Smooth muscle cell of the brain vasculature (primary cell): Measurements from ENCODE around the gene KIF21A.
"Not testable (repeated sequence)": the region's sequence is repeated elsewhere in the genome, so short reads cannot be mapped to it uniquely, and the experiment has no call there.

Experiments used
- DNase-seq: peaks from one replicate; pipeline ENCODE4 v3.0.0-alpha.2; 2012; ENCODE audit warnings: low read depth, low spot score

Gene KIF21A

DNA sequence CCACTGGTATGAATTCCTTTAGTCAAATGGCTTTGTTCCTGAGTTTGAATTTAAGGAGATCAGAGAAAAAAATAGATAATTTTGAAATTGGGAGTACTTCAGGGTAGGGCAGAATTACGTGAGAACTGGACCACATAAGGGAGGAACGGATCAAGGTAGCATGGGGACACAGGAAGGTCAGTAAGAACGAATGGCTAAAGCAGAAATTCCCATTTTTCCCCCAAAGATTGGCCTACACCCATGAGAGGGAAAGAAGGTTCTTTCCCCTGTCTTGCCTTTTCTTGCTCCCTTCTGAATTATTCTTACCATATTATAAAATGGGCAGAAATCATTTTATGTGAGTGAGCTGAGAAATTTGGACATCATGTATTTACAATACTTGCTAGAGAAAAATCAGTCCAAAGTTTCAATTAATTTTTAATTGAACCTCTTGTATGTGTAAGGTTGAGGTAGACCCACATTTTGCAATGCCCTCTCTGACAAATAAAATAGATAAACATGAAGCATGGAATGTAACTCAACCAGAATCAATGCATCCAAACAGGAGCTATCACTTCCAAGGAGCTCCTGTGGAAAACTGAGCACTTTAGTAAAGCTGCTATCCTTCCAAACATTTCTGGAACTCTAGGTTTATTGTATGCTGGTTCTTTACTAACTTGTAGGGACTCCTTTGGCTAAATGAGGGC lies 93.8 kb downstream of the KIF21A start:
- no peak for DNase-seq

DNA sequence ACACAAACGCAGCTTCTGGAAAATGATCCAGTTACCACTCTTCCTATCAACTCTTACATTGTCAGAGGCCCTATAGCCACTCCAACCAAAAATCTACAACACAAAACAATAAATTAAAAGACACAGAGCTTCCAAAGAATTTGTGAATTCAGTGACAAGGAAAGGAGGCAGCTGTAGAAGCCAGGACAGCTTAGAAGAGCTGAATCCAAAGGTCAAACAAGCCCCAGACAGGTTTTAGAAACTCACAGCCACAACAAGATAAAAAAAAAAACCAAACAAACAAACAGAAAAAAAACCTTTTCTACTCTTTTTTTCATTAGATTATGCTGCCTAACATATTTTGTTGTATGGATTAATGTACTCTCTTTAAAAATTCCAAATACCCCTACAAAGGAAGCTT lies 94.4 kb downstream of the KIF21A start:
- no peak for DNase-seq

DNA sequence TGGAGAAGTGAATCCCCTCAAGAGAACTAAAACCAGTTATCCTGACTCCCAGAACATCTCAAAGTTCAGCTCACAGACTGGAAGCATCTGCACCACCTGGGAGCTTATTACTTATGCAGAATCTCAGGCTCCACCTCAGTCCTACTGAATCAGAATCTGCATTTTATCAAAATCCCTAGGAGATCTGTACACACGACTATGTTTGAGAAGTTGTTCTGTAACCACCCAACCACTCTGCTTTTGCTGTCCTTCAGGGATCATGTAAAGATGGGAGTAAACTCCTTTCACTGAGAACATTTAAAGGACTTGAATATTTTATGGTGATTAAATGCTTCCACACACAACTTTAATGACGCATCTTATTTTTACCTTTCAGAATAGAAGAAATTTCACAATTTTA lies 98.0 kb downstream of the KIF21A start:
- no peak for DNase-seq

DNA sequence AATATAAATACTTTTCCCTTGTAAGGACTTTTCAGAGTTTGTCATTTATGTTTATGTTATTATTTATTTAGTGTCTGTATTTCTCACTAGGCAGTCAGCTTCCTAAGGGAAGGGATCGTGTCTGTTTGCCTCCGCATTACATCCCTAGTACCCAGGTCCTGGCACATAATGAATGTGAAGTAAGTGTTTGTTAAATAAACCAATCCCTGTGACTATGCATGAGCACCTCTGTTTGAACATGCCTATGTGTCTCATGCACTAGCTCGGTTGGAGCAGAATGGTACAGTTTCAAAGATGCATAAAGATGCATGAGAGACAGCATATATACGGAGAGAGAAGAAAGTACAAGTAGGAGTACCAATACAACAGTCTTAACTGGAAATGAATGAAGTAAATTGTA lies 99.3 kb downstream of the KIF21A start:
- DNase-seq: no peak

DNA sequence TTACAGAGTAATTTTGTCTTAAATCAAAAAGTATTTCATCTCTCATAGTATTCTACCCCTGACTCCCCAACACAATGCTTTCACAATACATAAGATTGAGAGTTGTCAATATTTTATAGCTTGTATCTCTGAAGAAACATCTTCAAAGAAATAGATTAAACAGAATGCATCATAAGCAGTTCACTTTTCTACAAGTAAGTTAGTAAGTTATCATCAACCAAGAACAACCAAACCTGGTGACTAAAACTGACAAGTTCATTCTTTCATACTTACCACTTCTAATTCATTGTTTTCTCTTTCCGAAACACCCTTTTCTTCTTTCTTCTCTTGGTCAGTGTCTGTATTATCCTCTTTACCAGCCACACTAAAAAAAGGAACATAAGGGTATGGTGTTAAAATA lies 101.2 kb downstream of the KIF21A start:
- DNase-seq: no peak

DNA sequence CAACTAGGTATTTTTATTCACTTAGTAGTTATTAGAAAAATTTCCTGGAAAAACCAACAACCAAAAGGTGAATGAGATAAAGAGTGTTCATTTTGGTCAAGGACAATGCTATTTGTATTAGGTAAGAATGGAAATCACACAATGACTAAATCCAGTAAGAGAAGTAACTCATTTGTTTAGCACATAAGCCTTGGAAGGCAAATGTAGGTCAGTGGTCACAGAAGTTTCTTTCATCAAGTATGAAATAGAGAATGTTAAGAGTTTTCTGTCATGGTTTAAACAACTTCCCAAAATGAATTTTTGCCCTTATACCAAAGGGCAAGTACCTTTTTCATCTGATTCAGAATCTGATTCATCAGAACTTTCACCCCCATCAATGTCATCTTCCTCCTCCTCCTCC lies 101.7 kb downstream of the KIF21A start:
- DNase-seq: no peak

DNA sequence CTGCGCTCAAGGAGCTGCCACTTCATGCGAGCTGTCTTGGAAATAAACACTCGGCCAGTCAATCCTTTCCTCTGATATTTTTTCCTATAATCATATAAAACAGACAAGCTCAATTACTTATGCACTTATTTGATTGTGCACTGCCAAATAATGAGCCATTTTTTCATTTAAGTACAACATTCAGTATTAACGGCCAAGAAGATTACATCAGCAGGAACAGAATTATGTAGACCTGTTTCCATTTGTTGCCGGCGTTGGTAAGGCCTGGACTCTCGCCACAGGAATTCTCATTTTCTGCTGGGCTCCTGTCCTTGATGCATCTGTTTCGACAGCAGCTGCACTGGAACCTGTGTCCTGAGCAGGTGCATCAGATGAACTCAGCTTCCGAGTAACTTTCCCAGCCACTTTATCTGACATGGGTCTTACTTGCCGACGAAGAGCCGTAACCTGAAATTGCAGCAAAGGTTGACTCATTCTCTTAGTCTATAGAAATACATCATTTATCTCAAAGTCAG lies 110.2 kb downstream of the KIF21A start:
- no peak for DNase-seq

DNA sequence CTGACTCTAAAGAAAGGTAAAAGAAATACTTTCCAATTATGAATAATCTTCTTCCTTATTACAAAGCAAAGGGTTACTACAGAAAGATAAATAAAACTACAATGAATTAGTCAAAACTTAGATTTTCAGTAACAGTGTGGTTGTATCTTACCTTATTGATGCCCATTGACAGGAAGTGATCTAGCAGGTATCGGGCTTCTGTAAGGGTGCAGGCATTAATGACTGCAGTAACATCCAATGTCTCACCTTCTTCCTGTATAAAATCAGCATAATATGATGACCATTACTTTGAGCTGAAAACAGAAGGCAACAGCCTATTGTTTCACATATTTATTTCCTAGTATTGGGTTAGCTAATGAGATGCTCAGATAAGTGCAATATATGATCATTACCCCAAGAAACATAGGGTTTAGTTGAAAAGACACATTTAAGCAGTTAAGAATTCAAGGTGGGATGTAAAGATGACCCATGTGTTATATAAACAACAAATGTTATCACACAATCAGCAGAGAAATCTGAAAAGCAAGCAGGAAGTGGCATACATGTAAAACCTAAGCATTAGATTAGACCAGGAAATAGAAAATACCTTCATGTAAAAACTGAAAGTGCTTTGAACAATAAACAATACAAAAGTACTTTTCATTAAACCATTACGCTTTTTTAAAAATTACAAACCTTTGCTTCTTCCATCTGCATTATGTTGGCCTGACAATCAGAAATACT lies 111.2 kb downstream of the KIF21A start:
- no peak for DNase-seq

DNA sequence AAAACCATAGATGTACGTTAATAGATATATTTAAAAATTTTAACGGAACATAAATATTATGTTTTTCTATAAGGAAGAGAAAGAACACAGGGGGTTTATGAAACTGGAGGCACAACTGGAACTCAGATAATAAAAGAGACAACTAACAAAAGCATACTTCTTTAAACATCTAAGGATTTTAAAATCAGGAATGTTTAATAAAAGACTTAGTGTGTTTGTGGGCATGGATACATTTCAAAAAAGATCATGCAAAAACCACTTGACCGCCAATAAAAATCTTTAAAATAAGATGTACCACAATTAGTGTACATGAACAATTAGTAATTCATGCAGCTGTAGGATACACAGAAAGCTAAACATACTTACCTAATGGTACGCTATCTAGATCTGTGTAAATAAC lies 113.0 kb downstream of the KIF21A start:
- no peak for DNase-seq

DNA sequence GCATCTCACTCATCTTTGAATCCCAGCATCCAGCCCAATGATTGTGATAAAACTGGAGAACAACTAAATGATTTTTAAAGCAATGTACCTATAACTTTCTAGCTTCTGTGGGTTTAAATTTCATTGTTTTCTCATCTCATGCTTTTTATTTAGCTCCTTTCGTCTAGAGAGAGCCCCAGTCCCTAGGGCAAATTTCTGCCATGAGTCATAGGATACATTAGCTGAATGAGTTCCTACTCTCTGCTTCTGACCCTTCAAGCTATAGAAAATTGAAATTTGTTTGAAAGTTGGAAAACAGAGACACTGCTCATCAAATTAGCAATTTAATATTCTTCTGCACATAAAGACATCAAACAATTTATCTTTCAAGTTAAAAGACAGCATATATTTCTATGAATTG lies 113.9 kb downstream of the KIF21A start:
- DNase-seq: no peak

DNA sequence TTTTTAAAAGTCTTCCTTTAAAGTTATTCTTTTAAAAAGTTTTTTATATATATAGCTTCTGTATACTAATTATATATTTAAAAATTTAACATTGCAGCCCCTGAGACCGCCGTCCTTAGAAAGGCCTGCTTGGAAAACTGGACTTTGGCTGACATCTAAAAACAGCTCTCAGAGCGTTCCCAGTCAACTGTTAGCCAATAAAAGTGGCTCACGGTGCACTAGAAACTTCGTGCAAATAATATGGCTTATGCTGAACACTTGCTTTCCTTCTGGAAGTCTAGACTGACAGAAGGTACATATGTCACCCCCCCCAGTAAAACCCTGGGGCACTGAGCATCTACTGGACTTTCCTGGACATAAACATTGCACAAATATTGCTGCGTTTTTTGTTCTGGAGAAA lies 115.0 kb downstream of the KIF21A start:
- DNase-seq: no peak

DNA sequence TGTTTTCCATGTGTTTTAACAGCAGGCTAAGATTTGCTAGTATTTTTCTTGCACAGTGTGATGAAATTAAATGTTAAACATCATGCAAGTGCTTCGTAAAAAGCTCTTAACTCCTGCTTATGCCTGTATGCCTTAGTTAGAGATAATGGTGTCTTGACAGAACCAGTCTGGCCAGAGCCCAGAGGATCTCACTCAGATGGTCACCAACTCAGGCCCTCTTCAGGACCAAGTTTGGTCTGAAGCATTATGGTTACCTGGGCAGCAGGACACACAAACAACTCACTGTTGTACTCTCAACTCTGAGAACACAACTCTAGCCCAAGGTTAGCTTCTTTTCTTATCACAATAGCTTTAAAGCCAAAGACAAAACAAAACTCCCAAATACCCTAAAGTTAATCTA lies 115.4 kb downstream of the KIF21A start:
- DNase-seq: no peak

DNA sequence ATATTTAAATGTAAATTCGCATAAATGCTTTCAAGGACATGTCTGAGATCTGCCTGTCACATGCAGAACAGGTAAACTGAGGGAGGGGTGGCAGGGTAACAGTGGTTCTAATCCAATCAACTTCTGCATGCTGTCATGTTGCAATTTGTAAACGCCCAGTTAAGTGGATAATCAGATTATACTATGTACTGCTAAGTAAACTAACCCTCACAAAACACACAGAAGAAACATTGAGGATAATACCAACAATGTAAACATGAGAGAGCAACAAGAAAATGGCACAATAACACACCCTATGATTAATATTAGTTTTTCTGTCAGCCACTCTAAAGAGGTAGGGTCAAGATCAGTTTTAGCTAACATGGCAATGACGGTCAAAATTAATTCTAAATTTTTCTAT lies 123.7 kb downstream of the KIF21A start:
- no peak for DNase-seq

DNA sequence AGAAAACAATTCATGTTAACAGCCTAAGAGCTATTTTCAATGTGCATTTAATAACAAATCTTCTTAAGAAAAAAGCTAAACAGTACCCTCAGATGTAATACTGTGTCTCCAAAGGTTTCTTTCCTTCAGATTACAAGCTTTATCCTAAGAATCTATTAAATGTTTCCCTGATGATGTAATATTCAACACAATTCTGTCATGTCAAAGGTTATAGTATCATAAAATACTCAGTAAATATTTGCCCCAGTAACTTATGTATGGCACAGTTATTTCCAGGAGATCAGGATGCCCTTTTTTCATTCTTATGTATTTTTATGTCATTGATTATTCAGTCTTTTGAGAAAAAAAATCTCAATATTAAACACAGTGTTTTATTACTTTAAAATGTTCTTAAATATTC lies 128.4 kb downstream of the KIF21A start:
- no peak for DNase-seq

DNA sequence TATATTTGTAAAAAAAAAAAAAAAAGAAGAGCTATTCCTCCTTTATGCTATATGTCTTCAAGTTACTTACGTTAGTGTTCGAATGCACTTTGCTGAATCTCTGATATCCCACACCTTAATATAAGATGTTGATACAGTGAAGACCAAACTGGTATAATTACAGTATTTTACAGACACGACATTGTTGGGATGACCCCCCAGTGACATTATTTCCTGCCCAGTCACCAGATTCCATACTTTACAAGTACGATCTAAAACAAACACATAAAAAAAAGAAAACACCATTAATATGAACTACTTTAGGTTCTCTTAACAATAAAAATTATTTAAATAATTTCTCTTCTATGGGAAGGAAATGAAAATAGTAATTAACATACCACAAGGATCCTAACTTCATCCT lies 133.4 kb downstream of the KIF21A start:
- no peak for DNase-seq

DNA sequence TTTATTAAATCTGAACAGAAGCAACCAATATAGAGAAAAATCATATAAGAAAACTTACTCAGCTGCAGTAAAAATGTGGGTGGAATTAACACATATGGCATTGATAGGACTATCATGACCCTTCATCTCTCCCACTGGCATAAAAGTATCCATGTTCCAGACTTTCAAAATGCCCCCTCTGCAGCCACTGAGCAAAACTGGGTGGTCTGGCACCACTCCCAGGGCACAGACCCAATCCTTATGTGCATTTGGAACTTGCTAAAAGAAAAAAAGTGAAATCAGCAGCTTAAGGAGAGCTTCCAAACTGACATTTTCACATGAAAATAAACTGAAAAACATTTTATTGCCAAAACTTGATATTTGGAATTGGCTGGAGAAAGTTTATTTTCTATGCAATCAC lies 141.5 kb downstream of the KIF21A start:
- no peak for DNase-seq

DNA sequence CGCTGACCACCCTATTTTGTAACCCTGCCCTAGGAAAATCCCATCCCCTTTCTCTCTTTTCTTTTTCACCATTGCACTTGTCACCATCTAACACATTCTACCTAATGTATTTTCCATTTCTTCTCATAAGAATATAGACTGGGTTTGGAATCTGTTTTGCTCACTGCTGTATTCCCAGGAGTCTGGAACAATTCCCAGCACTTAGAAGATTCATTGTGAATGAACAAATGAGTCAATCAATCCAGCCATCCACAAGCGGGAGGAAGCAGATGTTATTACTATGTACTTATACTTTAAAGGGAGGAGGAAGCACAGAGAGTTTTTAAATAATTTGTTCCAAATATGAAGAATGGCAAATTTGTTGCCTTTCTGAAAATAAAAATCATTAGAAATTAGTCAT lies 142.1 kb downstream of the KIF21A start:
- DNase-seq: no peak

DNA sequence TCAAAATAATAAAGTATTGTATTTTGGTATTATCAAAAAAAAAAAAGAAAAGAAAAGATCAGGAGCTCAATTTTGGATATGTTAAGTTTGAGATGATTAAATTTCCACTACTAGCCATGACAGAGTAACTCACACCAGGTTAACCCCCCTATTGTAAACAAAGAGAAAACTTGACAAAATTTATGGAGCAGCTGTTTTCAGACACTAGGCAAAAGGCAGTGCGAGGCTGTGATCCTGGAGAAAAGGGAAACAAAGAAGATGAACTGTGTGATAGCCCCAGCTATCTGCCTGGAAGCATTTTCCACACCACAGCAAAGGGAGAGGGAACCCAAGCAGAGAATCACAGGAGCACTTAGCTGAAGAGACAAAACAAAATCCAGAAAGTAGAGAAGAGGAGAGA lies 145.0 kb downstream of the KIF21A start:
- no peak for DNase-seq

DNA sequence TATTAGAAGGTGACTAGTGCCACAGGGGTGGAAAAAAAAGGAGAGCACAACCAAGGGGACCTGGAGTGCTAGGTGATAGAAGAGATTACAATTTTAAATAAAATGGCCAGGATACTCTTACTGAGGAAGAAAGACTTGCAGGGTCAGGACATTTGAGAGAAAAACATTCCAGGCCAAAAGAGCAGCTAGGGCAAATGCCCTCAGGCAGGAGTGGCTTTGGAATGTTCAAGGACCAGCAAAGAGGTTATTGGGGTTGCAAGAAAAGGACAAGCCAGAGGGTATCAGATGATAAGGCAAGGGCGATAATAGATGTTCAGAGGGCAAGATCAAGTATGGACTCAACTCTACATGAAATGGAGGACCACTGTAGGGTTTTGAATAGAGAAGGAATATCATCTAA lies 146.4 kb downstream of the KIF21A start:
- DNase-seq: no peak

DNA sequence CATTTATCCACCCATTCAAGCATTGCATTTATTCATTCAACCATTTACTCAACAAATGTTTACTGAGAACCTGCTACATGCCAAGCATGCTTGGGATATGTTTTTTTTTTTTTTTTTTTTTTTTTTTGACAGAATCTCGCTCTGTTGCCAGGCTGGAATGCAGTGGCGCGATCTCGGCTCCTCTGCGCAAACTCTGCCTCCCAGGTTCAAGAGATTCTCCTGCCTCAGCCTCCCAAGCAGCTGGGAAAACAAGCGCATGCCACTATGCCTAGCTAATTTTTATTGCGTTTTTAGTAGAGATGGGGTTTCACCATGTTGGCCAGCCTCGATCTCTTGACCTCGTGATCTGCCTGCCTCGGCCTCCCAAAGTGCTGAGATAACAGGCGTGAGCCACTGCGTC lies 147.3 kb downstream of the KIF21A start:
- not testable (repeated sequence) for DNase-seq

DNA sequence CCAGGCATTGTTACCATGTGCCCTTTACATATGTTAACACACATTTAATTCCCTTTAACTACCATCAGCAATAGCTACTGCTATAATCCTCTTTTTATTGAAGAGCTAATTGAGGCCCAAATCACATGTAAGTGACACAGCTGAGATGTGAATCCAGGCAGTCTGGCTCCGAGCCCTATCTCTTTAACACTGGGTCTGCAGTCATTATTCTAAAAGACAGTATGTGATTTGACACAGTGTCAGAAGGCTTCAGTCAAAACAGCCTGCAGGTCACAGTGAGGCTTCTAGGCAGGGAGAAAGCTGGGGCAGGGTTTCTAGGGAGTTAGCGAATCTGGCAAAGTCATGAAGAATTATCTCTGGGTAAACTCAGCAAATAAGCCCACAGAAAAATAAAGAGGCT lies 148.2 kb downstream of the KIF21A start:
- no peak for DNase-seq

DNA sequence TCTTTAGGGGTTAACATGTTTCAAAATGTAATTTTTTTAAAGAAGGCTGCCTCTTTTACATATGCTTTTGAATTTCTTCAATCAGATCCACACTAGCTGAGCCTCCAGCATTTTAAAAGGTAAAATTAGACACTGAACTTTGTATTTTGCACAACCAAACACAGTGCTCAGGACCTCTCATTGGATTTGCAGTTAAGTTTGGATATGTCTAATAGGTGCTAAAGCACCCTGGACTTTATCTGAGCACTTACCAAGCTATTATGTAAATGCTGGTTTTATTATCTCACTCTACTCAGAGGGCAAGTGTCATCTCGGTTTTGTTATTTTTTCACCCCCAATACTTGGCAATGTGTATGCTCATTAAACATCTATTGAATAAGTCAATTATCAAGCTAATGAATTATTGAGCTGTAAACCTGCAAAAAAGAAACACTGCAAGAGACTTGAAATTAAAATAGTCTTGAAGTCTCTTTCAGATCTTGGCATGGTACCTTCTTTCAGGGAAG lies 150.7 kb downstream of the KIF21A start:
- DNase-seq: no peak

DNA sequence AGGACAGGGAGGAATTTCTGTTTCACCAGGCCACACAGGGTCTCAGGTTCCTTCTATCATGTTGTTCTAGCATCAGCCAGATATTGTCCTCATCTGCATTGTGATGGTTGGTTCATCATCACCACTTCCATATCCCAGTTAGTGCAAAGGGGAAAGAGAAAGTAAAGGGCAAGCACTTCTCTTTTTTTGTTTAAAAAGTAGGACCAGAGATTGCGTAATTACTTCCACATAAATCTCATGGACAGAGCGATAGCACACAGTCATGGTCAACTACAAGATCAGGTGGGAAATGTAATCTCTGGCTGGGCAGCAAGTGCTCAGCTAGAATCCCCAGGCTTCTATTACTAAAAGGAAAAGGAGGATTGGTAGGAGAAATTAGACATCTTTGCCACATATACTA lies 155.1 kb downstream of the KIF21A start:
- no peak for DNase-seq
